IPS-15b (cell line): Measurements from ENCODE around the gene GSPT1.
"Not testable (repeated sequence)": the region's sequence is repeated elsewhere in the genome, so short reads cannot be mapped to it uniquely, and the experiment has no call there.

Experiments
- H3K27me3 ChIP-seq: one replicate; pipeline ENCODE4 v1.6.1; 2013; ENCODE audit warnings: low read length; ENCODE audit not compliant: control insufficient read depth, insufficient read depth
- H3K36me3 ChIP-seq: one replicate; pipeline ENCODE4 v1.6.1; 2013; ENCODE audit warnings: low read length; ENCODE audit not compliant: control insufficient read depth, insufficient read depth
- H3K4me1 ChIP-seq: one replicate; pipeline ENCODE4 v1.6.1; 2013; ENCODE audit warnings: mild to moderate bottlenecking, low read length; ENCODE audit not compliant: control insufficient read depth, insufficient read depth
- H3K4me3 ChIP-seq: one replicate; pipeline ENCODE4 v1.5.1; 2013; ENCODE audit warnings: low read depth, low read length
- H3K9ac ChIP-seq: one replicate; pipeline ENCODE4 v1.6.1; 2013; ENCODE audit warnings: low read depth, mild to moderate bottlenecking, low read length
- H3K9me3 ChIP-seq: one replicate; pipeline ENCODE4 v1.6.1; 2013; ENCODE audit warnings: mild to moderate bottlenecking, low read length; ENCODE audit not compliant: control insufficient read depth, insufficient read depth

The GSPT1 gene

DNA sequence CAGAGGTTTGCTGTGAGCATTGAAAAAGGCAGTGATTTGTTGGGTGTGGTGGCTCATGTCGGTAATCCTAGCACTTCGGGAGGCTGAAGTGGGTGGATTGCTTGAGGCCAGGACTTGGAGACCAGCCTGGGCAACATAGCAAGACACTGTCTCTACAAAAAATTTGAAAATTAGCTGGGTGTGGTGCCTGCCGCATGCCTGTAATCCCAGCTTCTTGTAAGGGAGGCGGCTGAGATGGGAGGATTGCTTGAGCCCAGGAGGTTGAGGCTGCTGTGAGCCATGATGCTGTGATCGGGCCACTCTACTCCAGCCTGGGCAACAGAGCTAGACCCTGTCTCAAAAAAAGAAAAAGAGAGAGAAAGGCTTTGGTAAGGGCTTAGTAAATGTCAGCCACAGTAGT is 33.1 kb upstream of the GSPT1 start:
- Histone ChIP-seq H3K27me3 (no peaks in the 10 kb centered on the region), H3K9me3 (no peaks in the 10 kb centered on the region), H3K4me3 (no peak overlapping the region), H3K36me3 (no peaks in the 10 kb centered on the region), H3K4me1 (no peaks in the 10 kb centered on the region), H3K9ac (no peak overlapping the region)

DNA sequence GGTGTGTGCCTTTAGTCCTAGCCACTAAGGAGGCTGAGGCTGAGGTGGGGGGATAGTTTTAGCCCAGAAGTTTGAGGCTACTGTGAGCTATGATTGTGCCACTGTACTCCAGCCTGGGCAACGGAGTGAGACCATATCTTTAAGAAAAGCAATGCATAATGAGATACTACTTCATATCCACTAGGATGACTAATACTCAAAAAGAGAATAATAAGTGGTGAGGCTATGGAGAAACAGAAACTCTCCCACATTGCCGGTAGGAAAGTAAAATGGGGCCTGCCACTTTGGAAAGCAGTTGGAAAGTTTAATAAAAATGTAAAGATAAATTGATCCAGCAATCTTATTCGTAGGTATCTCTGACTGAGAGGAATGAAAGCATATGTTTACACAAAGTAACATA is 30.7 kb upstream of the GSPT1 start:
- H3K4me3 ChIP-seq, result no peak overlapping the region
- no peaks in the 10 kb centered on the region for H3K9me3 ChIP-seq
- no peaks in the 10 kb centered on the region for H3K36me3 ChIP-seq
- H3K27me3 ChIP-seq, result no peaks in the 10 kb centered on the region
- no peaks in the 10 kb centered on the region for H3K4me1 ChIP-seq
- H3K9ac ChIP-seq, result no peak overlapping the region

DNA sequence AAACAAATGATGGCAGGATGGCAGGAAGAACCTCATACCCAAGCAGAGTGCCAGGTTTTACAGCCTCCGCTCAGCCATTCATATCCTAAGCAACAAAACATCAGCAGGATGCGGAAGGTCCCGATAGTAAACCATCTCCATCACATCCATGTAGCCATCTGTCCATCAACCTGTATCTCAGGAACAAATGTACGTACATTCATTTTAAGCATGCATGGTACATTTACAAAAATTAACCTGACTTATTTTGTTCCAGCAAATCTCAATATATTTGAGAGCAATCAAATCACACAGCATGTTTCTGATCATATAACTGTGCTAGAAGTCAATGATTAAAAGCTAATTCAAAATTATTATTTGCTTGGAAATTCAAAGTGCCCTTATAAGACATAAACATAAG is 26.2 kb upstream of the GSPT1 start, which contains the start of gene NPIPB2:
Gene NPIPB2 (minus strand): TSS at position 101 of the 400 bp plus-strand sequence. CDS start 0 bp downstream, at position 101.
- not testable (repeated sequence) for H3K9me3 ChIP-seq, H3K36me3 ChIP-seq, H3K4me1 ChIP-seq, H3K27me3 ChIP-seq, H3K4me3 ChIP-seq, H3K9ac ChIP-seq

GRCh38 chr16:11927350-11927749 is 11.6 kb upstream of the GSPT1 start:
- not testable (repeated sequence) for H3K36me3 ChIP-seq, H3K9me3 ChIP-seq, H3K9ac ChIP-seq, H3K27me3 ChIP-seq, H3K4me1 ChIP-seq, H3K4me3 ChIP-seq

DNA sequence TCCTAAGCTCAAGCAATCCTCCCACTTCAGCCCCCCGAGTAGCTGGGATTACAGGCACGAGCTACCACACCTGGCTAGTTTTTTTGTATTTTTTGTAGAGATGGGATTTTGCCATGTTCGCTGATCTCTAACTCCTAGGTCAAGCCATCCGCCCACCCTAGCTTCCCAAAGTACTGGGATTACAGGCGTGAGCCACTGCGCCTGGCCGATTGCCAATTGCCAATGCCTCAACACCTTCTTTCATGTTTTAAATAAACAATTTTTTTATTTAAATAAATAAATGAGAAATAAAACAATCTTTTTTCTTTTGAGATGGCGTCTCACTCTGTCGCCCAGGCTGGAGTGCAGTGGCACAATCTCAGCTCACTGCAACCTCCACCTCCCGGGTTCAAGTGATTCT is 8.3 kb upstream of the GSPT1 start:
- H3K4me1 ChIP-seq, H3K36me3 ChIP-seq, H3K4me3 ChIP-seq, H3K9me3 ChIP-seq, H3K9ac ChIP-seq, H3K27me3 ChIP-seq: not testable (repeated sequence)

DNA sequence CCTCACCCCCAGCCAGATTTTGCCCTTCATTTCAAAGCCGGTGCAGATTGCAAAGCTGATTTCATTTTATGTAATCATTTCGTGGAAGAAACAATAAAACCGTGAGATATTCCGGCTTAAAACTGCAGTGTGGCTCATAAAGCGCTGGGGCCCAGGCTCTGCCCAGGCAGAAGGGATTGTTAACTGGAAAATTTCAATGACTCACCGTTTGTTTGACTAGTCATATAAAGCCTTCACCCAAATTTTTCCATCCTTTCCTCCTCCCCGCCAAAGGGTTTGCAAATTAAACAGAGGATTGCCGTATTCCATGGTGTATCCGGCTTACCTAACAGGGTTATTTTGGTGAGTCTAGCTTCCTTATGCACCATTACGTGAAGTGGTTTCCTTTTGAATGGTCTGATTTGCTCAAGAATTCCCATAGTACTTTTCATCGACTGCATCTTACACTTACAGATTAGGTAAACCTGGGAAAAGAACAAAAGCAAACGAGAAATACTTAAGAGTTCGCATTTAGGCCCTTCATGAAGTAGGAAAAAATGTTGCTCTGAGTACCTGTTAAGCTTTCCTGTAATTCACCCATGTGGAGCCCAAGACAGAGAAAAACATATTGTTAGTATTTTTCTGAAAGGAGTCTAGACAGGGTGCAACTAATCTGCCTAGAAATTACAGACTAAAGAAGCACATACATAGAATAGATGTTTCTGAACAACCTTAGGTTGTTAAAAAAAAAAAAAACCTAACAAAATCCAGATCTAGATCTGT is 949 bp upstream of the GSPT1 start:
- Histone ChIP-seq H3K9me3 (no peaks in the 10 kb centered on the region), H3K36me3 (peaks cover 2% of the 10 kb centered on the region), H3K4me3 (peak overlapping the region; percentile 42), H3K4me1 (peaks cover 11% of the 10 kb centered on the region), H3K27me3 (no peaks in the 10 kb centered on the region), H3K9ac (peak overlapping the region; percentile 3)

DNA sequence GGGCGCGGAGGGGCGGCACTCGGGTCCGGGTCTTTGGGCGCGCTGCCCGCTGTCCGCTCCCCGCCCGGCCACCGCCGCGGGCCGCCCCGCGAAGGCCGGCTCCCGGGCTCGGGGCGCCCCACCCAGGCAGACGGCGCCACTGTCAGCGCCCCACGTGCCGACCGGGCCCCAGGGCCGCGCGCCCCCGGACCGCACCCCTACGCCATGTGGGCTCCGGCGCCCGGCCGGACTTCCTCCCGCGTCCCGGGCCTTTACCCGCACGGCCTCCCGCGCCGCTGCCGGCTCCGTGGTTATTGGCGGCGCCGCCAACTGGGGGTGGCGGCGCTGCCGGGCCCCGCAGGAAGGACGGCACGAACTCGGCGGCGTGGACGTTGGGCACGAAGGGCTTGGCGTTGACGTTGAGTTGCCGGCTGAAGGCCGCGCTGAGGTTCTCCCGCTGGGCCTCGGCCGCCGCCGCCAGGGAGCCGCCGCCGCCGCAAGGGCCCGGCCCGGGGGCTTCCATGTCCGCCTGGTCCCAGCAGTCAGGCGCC is 577 bp downstream of the GSPT1 start:
- Histone ChIP-seq H3K9ac (peak overlapping the region; percentile 83), H3K9me3 (no peaks in the 10 kb centered on the region), H3K27me3 (no peaks in the 10 kb centered on the region), H3K4me1 (peaks cover 13% of the 10 kb centered on the region), H3K4me3 (peak overlapping the region; percentile 83), H3K36me3 (peaks cover 2% of the 10 kb centered on the region)

DNA sequence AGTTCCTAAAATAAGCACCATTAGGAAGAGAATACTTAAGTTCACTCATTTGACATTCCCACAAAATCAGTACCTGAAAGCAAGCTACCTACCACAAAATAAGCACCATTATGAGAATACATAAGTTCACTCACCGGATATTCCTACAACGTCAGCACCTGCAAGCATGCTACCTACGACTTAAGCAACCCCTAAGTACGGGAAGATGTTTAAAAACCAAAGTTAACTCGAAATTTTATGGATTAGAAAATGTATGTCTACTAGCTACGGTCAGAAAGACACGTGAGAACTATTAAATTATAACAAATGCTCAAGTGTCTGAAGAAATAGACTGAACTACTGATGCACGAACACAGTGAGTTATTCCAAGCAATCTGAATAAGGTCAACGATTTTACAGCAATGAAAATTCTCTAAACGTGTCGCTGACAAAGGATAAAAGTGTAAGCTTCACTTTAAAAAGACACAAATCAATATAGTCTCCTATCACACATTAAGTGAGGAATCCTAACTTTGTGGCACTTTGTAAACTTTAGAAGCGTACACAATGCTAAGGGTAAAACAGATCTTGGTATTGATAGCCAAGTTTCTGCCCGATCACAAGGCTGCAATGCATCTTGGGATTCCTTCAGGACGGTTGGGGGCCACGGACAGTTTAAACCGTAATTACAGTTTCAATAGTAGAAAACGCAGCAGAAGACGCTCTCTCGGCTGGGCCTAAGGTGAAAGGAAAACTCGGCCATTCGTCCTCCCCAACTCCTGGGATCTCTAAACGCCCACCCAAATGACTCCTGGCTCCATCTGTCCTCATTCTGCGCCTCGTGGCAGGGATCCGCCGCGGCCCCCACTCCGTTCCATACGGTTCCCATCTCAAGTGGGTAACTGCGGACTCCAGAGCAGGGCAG is 1.3 kb downstream of the GSPT1 start:
- Histone ChIP-seq H3K4me1 (peaks cover 13% of the 10 kb centered on the region), H3K9me3 (no peaks in the 10 kb centered on the region), H3K27me3 (no peaks in the 10 kb centered on the region), H3K9ac (peak overlapping the region; percentile 83), H3K4me3 (peak overlapping the region; percentile 83), H3K36me3 (peaks cover 2% of the 10 kb centered on the region)

- Histone ChIP-seq H3K9ac (no peak overlapping the region), H3K9me3 (no peaks in the 10 kb centered on the region), H3K4me1 (peaks cover 13% of the 10 kb centered on the region), H3K27me3 (no peaks in the 10 kb centered on the region), H3K4me3 (peak overlapping the region; percentile 83), H3K36me3 (peaks cover 2% of the 10 kb centered on the region)
Observed at GRCh38 chr16:11913425-11914079, 2.2 kb downstream of the GSPT1 start.

GRCh38 chr16:11909653-11910545 is 5.9 kb downstream of the GSPT1 start:
- Histone ChIP-seq H3K9ac (no peak overlapping the region), H3K36me3 (peaks cover 7% of the 10 kb centered on the region), H3K4me3 (no peak overlapping the region)

More at GRCh38 chr16:11909653-11910545, 5.9 kb downstream of the GSPT1 start:
- H3K4me1 ChIP-seq, result peaks cover 13% of the 10 kb centered on the region
- no peaks in the 10 kb centered on the region for H3K27me3 ChIP-seq
- H3K9me3 ChIP-seq, result no peaks in the 10 kb centered on the region
